Sigmoid colon (tissue), 7 donors: ENCODE measurements around the gene PGAP6. TPM values are rescaled to one million over a fixed set of nuclear protein-coding genes. Genes with fewer than 3 reads are reported as not detected.
A peak's percentile ranks its signal among the peaks of the same experiment; 100 is the strongest.

Experiments used
- DNase-seq: peaks from one replicate; pipeline ENCODE4 v3.0.0-alpha.2; 2019
- H3K27ac ChIP-seq, 4 donors: fragments of 200-600 bp; sonication (generic); one replicate each; pipeline ENCODE4 v1.5.1; 2016 to 2019; ENCODE audit warnings: mild to moderate bottlenecking in 1 of 4
- H3K27me3 ChIP-seq, 3 donors: fragments of 200-600 bp; sonication (generic); one replicate each; pipeline ENCODE4 v1.5.1; 2019; ENCODE audit warnings: mild to moderate bottlenecking in 1 of 3
- H3K36me3 ChIP-seq, 4 donors: fragments of 200-600 bp; sonication (generic); one replicate each; pipeline ENCODE4 v1.5.1; 2016 to 2019
- H3K4me1 ChIP-seq, 4 donors: fragments of 200-600 bp; sonication (generic); one replicate each; pipeline ENCODE4 v1.5.1; 2017 to 2019
- H3K4me3 ChIP-seq, 4 donors: fragments of 200-600 bp; sonication (generic); one replicate each; pipeline ENCODE4 v1.5.1; 2017 to 2019; ENCODE audit warnings: mild to moderate bottlenecking in 2 of 4, moderate library complexity in 1 of 4
- H3K9me3 ChIP-seq, 4 donors: fragments of 200-600 bp in 3 of 4; sonication (generic) in 3 of 4; one replicate each; pipeline versions ENCODE4 v1.5.1 to v1.6.1; 2013 to 2019
- CTCF ChIP-seq, 4 experiments: fragments of 450-650 bp in 3 of 4; fragments of 200-600 bp in 1 of 4; IDR thresholded peaks; one replicate each; pipeline ENCODE4 v1.5.1; 2016 to 2019; ENCODE audit warnings: antibody characterized with exemption in 4 of 4, mild to moderate bottlenecking in 3 of 4, moderate library complexity in 2 of 4
- EP300 ChIP-seq, 4 donors: sonication (generic); formaldehyde crosslinking; IDR thresholded peaks; one replicate each; pipeline ENCODE4 v1.6.1; 2017; ENCODE audit warnings: antibody characterized with exemption in 4 of 4
- POLR2A ChIP-seq, 2 donors: fragments of 450-650 bp; IDR thresholded peaks; one replicate each; pipeline ENCODE4 v1.6.1; 2016; ENCODE audit warnings: antibody characterized with exemption in 2 of 2, mild to moderate bottlenecking in 2 of 2, moderate library complexity in 2 of 2
- POLR2AphosphoS5 ChIP-seq, 4 donors: sonication (generic); formaldehyde crosslinking; IDR thresholded peaks; one replicate each; pipeline ENCODE4 v1.6.1; 2017; ENCODE audit warnings: antibody characterized with exemption in 4 of 4
- WGBS, 2 donors: extraction: QIAGEN DNeasy Blood & Tissue Kit; methylation state at CpG; one replicate each; pipeline ENCODE4 v1.1.7; 2013; 5-methylcytosine and 5-hydroxymethylcytosine counted together
- intact Hi-C: fragments of 100-400 bp; cut with DNase I; formaldehyde crosslinking; loops from one replicate; pipeline ENCODE4 v1.15.1; 2023
- polyA plus RNA-seq, 3 donors: library from polyadenylated mRNA; stranded (reverse); fragments of 200-250 nt; gene quantifications; one replicate each; pipeline ENCODE4 v1.2.3, GENCODE V29; 2013
- total RNA-seq, 4 donors: library from RNA; depleted of rRNA; stranded (reverse); fragments of >200 nt; gene quantifications; one replicate each; pipeline ENCODE4 v1.1.0, GENCODE V29; 2016
- donor health status: healthy with polysubstance abuse.
- donor health status: Bipolar disorder and iron deficiency.
- donor health status: healthy.

The PGAP6 gene
- total and polyA plus RNA-seq, 7 donors: 20.7 to 109 (median 26.6) TPM

GRCh38 chr16:373020-373598 is 8.7 kb downstream of the PGAP6 start:
- intact Hi-C loops: loop anchor here (5.0 kb wide), 1 partner anchor 51 kb away; no protein-coding TSS in a partner anchor
- 88 to 95% methylated on average over 5 of the region's 5 CpGs for WGBS, 2 donors
- no peak overlapping the region for H3K4me3 ChIP-seq
- TF ChIP-seq EP300 (IDR thresholded peaks at IDR 0.05) (no peak), POLR2A (IDR thresholded peaks at IDR 0.05) (no peak), POLR2AphosphoS5 (IDR thresholded peaks at IDR 0.05) (no peak), CTCF (IDR thresholded peaks at IDR 0.05) (no peak)
- peaks cover 4 to 72% (median 39%) of the 10 kb centered on the region in 4 donors for H3K36me3 ChIP-seq
- DNase-seq: peak; percentile 66
- no peaks in the 10 kb centered on the region for H3K27me3 ChIP-seq
- H3K9me3 ChIP-seq: no peaks in the 10 kb centered on the region
- H3K27ac ChIP-seq: no peak overlapping the region
- peaks cover 3 to 20% (median 18%) of the 10 kb centered on the region in 4 donors for H3K4me1 ChIP-seq

GRCh38 chr16:372302-372983 is 9.3 kb downstream of the PGAP6 start:
- Histone ChIP-seq H3K4me3 (no peak overlapping the region), H3K27ac (no peak overlapping the region), H3K4me1 (peaks cover 3 to 20% (median 18%) of the 10 kb centered on the region in 4 donors), H3K27me3 (no peaks in the 10 kb centered on the region), H3K36me3 (peaks cover 10 to 76% (median 44%) of the 10 kb centered on the region in 4 donors), H3K9me3 (no peaks in the 10 kb centered on the region)
- no peak for TF ChIP-seq EP300 (IDR thresholded peaks at IDR 0.05)
- no peak for TF ChIP-seq POLR2AphosphoS5 (IDR thresholded peaks at IDR 0.05)
- TF ChIP-seq POLR2A (IDR thresholded peaks at IDR 0.05): no peak
- no peak for TF ChIP-seq CTCF (IDR thresholded peaks at IDR 0.05)
- intact Hi-C loops: loop anchor here (5.0 kb wide), 1 partner anchor 50 kb away; no protein-coding TSS in a partner anchor
- DNase-seq: no peak
- WGBS, 2 donors: 94% methylated on average over 19 of the region's 19 CpGs

- TF ChIP-seq EP300 (IDR thresholded peaks at IDR 0.05) (no peak), CTCF (IDR thresholded peaks at IDR 0.05) (no peak), POLR2A (IDR thresholded peaks at IDR 0.05) (no peak), POLR2AphosphoS5 (IDR thresholded peaks at IDR 0.05) (no peak)
- Histone ChIP-seq H3K4me1 (peaks cover 3 to 20% (median 18%) of the 10 kb centered on the region in 4 donors), H3K27ac (peak overlapping the region in 3 of 4 donors; percentile 76 to 77 (median 76)), H3K36me3 (peaks cover 12 to 76% (median 44%) of the 10 kb centered on the region in 4 donors), H3K27me3 (no peaks in the 10 kb centered on the region), H3K4me3 (no peak overlapping the region), H3K9me3 (no peaks in the 10 kb centered on the region)
- DNase-seq: peak; percentile 66
- 89 to 92% methylated on average over 31 of the region's 31 CpGs for WGBS, 2 donors
- intact Hi-C loops: loop anchor here (5.0 kb wide), 1 partner anchor 49 kb away; no protein-coding TSS in a partner anchor
Measured at GRCh38 chr16:371515-372301, 10.1 kb downstream of the PGAP6 start.

GRCh38 chr16:370979-371514 is 10.7 kb downstream of the PGAP6 start:
- intact Hi-C loops: loop anchor here (5.0 kb wide), 1 partner anchor 49 kb away; no protein-coding TSS in a partner anchor
- DNase-seq: peak; percentile 70

More at GRCh38 chr16:370979-371514, 10.7 kb downstream of the PGAP6 start:
- Histone ChIP-seq H3K27ac (peak overlapping the region; percentile 76 to 79 (median 76)), H3K4me1 (peaks cover 3 to 20% (median 18%) of the 10 kb centered on the region in 4 donors), H3K36me3 (peaks cover 14 to 74% (median 39%) of the 10 kb centered on the region in 4 donors), H3K27me3 (no peaks in the 10 kb centered on the region), H3K9me3 (no peaks in the 10 kb centered on the region), H3K4me3 (peak overlapping the region in 3 of 4 donors; percentile 53 to 59 (median 57))
- 53 to 66% methylated on average over 10 of the region's 10 CpGs for WGBS, 2 donors
- TF ChIP-seq EP300 (IDR thresholded peaks at IDR 0.05) (no peak), POLR2AphosphoS5 (IDR thresholded peaks at IDR 0.05) (no peak), CTCF (IDR thresholded peaks at IDR 0.05) (no peak), POLR2A (IDR thresholded peaks at IDR 0.05) (no peak)
